GM12878 (cell line): Measurements from ENCODE around the gene BMP7. TPM values are rescaled to one million over a fixed set of nuclear protein-coding genes. Genes with fewer than 3 reads are reported as not detected.
A peak's percentile ranks its signal among the peaks of the same experiment; 100 is the strongest.
"Not testable (repeated sequence)": the region's sequence is repeated elsewhere in the genome, so short reads cannot be mapped to it uniquely, and the experiment has no call there.

ENCODE experiments used
- ATAC-seq: fragments of 200-7000 bp; cut with Tn5 transposase; 3 replicates; pipeline ENCODE4 v1.9.1; 2020; ENCODE audit warnings: mild to moderate bottlenecking, moderate library complexity
- BruUV-seq: library from RNA; stranded (reverse); fragments of 400-500 nt; replicated peaks from 2 replicates; lab custom pipeline; 2021; lab: Mats Ljungman, UMichigan
- CTCF ChIA-PET: fragments of 300-600 bp; sonication (Branson Sonifier 250); formaldehyde crosslinking; extraction: SDS; loops from one replicate; lab custom pipeline; 2021; ENCODE audit warnings: inconsistent platforms; lab: Yijun Ruan, JAX
- POLR2A ChIA-PET: fragments of 350-600 bp; formaldehyde crosslinking; extraction: SDS; loops from one replicate; lab custom pipeline; 2021; ENCODE audit warnings: inconsistent platforms; lab: Charles Lee
- RAD21 ChIA-PET: fragments of 300-600 bp; sonication (Branson Sonifier 250); formaldehyde crosslinking; loops from one replicate; lab custom pipeline; 2023; ENCODE audit warnings: antibody characterized with exemption; ENCODE audit not compliant: unreplicated experiment; lab: Charles Lee
- SMC1A ChIA-PET: fragments of 300-600 bp; sonication (Branson Sonifier 250); formaldehyde crosslinking; loops from one replicate; lab custom pipeline; 2023; ENCODE audit not compliant: unreplicated experiment, uncharacterized antibody; lab: Charles Lee
- DNase-seq: peaks from one replicate; pipeline ENCODE4 v3.0.0-alpha.2; 2011; ENCODE audit warnings: low read depth, low spot score
- FAIRE-seq: peaks from 3 replicates; lab custom pipeline; 2011; peaks lifted over from hg19 to GRCh38; lab: Jason Lieb, UNC
- H2AFZ ChIP-seq: 2 replicates; pipeline ENCODE4 v1.6.0; 2011; ENCODE audit warnings: low read depth, low read length, control low read depth; ENCODE audit not compliant: control insufficient read depth
- H3K27ac ChIP-seq: 2 replicates; pipeline ENCODE4 v1.5.1; 2011; ENCODE audit warnings: control low read depth; ENCODE audit not compliant: control insufficient read depth, insufficient read depth
- H3K27me3 ChIP-seq, 2 experiments: replicated peaks in 1 of 2; 2 replicates each; pipeline versions ENCODE4 v1.6.0 to v1.6.1; 2011; ENCODE audit warnings: low read length in 1 of 2; ENCODE audit not compliant: control insufficient read depth in 2 of 2, insufficient read depth in 2 of 2
- H3K36me3 ChIP-seq, 2 experiments: 2 replicates each; pipeline ENCODE4 v1.5.1; 2011; ENCODE audit warnings: low read length in 1 of 2; ENCODE audit not compliant: control insufficient read depth in 2 of 2, insufficient read depth in 2 of 2
- H3K4me1 ChIP-seq: 2 replicates; pipeline ENCODE4 v1.6.1; 2011; ENCODE audit warnings: mild to moderate bottlenecking, low read length, moderate library complexity, mixed read lengths; ENCODE audit not compliant: control insufficient read depth, insufficient read depth
- H3K4me2 ChIP-seq: 2 replicates; pipeline ENCODE4 v1.6.0; 2011; ENCODE audit warnings: control low read depth; ENCODE audit not compliant: control insufficient read depth, insufficient read depth
- H3K4me3 ChIP-seq: fragments of 200-600 bp; sonication (generic); 2 replicates; pipeline ENCODE4 v1.5.1; 2016
- H3K79me2 ChIP-seq: 2 replicates; pipeline ENCODE4 v1.6.0; 2011; ENCODE audit warnings: low read length; ENCODE audit not compliant: control insufficient read depth, insufficient read depth
- H3K9ac ChIP-seq: 2 replicates; pipeline ENCODE4 v1.8.0; 2011; ENCODE audit warnings: low read length, control low read depth, mixed read lengths; ENCODE audit not compliant: control insufficient read depth, insufficient read depth
- H3K9me3 ChIP-seq: replicated peaks from 3 replicates; pipeline ENCODE4 v1.5.1; 2011; ENCODE audit warnings: mild to moderate bottlenecking, low read length; ENCODE audit not compliant: control insufficient read depth, insufficient read depth
- H4K20me1 ChIP-seq: 2 replicates; pipeline ENCODE4 v1.6.0; 2011; ENCODE audit not compliant: control insufficient read depth, insufficient read depth
- ETV6 ChIP-seq, 2 experiments: fragments of 450-650 bp in 1 of 2; IDR thresholded peaks in 1 of 2; conservative IDR thresholded peaks in 1 of 2; 2 replicates each; pipeline ENCODE4 v1.6.1; 2014; ENCODE audit warnings: antibody characterized with exemption in 1 of 2, borderline replicate concordance in 1 of 2, low read depth in 1 of 2, mild to moderate bottlenecking in 1 of 2, moderate library complexity in 1 of 2
- NFXL1 ChIP-seq: fragments of 450-650 bp; IDR thresholded peaks from 2 replicates; pipeline ENCODE4 v1.6.1; 2017; ENCODE audit warnings: antibody characterized with exemption, mild to moderate bottlenecking, borderline replicate concordance
- SUZ12 ChIP-seq: fragments of 200-600 bp; sonication (generic); IDR thresholded peaks from one replicate; pipeline ENCODE4 v1.6.1; 2018; ENCODE audit warnings: antibody characterized with exemption, mild to moderate bottlenecking; ENCODE audit not compliant: unreplicated experiment
- TCF3 ChIP-seq: IDR thresholded peaks from 2 replicates; pipeline ENCODE4 v1.6.1; 2012; ENCODE audit warnings: low read depth, mild to moderate bottlenecking, low read length, borderline replicate concordance; ENCODE audit not compliant: insufficient read depth
- WGBS: methylation state at CpG from one replicate; pipeline ENCODE4 v1.1.6; 2016; ENCODE audit warnings: low lambda C conversion rate; ENCODE audit not compliant: insufficient replicate concordance, insufficient coverage; ENCODE audit errors: missing lambda C conversion rate; 5-methylcytosine and 5-hydroxymethylcytosine counted together
- in situ Hi-C: fragments of 300-500 bp; cut with MboI; formaldehyde crosslinking; loops from 9 replicates; pipeline ENCODE4 v1.14.3; 2018; ENCODE audit warnings: mixed read lengths
- intact Hi-C: fragments of 100-400 bp; cut with micrococcal nuclease; formaldehyde crosslinking; loops from one replicate; pipeline ENCODE4 v1.14.2; 2022; ENCODE audit not compliant: unreplicated experiment
- polyA plus RNA-seq, 11 experiments: library from polyadenylated mRNA; depleted of rRNA in 4 of 11; unstranded in 6 of 11; stranded (reverse) in 5 of 11; fragments of >200 nt; fragmentation: Nextera tagmentation in 4 of 11; fragmentation: Illumina TruSeq in 1 of 11; extraction: Ambion mirVana in 4 of 11; extraction: Trizol in 1 of 11; gene quantifications; 1 replicate in 1 of 11; 2 replicates in 10 of 11; pipeline versions ENCODE4 v1.2.1 to v1.2.3, GENCODE V29; 2011 to 2016; ENCODE audit warnings: inconsistent platforms in 2 of 11, missing spikeins in 2 of 11, low read depth in 1 of 11
- total RNA-seq, 4 experiments: library from RNA; depleted of rRNA in 3 of 4; stranded (reverse); fragments of >200 nt in 3 of 4; fragmentation: Illumina TruSeq in 1 of 4; extraction: Trizol in 1 of 4; gene quantifications; 2 replicates each; pipeline versions ENCODE4 v1.2.1 to v1.2.3, GENCODE V29; 2013 to 2021
- TF ChIP-seq, protein P1 (sequence below): fragments of 450-650 bp; IDR thresholded peaks from 2 replicates; pipeline ENCODE4 v1.6.1; 2017; ENCODE audit warnings: mild to moderate bottlenecking, low read depth, inconsistent platforms; ENCODE audit not compliant: poor library complexity, severe bottlenecking

The BMP7 gene
- total and polyA plus RNA-seq, 10 of the 15 experiments (the other 5 are each of a cell fraction or from before 2014, with no cell fraction given), result 0.18 to 0.51 (median 0.28) TPM; not detected in 7

DNA sequence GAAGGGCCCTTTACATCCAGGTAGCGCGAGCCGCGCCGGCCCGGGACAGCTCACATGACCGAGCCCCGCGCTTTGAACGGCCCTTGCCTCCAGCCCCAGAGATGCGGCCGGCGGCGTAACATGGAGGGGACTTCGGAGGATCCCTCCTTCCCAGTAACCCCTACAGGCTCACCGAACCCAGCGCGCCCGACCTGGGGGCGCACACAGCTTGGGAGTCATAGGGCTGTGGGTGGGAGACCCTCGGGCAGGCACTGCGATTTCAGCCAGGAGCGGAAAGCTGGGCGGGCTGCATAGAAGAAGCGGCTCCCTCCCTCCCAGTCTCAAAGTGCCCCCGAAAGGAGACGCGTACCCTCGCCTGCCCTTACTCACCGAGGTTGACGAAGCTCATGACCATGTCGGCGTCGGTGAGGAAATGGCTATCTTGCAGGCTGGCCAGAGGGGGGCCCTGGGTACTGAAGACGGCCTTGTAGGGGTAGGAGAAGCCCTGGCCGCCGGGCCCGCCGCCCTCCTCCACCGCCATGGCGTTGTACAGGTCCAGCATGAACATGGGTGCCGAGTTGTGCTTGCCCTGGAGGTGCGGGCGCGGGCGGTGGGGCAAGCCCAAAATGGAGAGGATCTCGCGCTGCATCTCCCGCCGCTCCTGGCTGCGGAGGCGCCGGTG, 975 bp downstream of the BMP7 start:
- Histone ChIP-seq H3K27me3 (peaks cover 9 to 23% of the 10 kb centered on the region in 2 experiments), H3K27ac (no peak overlapping the region), H3K9ac (no peak overlapping the region), H3K9me3 (no peaks in the 10 kb centered on the region), H2AFZ (no peak overlapping the region), H3K4me3 (no peak overlapping the region), H3K4me2 (no peak overlapping the region), H3K79me2 (no peaks in the 10 kb centered on the region), H4K20me1 (no peaks in the 10 kb centered on the region), H3K36me3 (no peaks in the 10 kb centered on the region), H3K4me1 (no peaks in the 10 kb centered on the region)
- WGBS, result 32% methylated on average over 50 of the region's 53 CpGs
- DNase-seq (no peak), FAIRE-seq (no peak), ATAC-seq (no peak)
- ChIA-PET RAD21 (no interaction called here), SMC1A (no interaction called here), POLR2A (interaction anchor here (0.6 kb wide), 1 partner anchor 131 kb away, joined by 3 read pairs; no protein-coding TSS in a partner anchor), CTCF (no interaction called here)
- in situ Hi-C loops (no loop called here), intact Hi-C loops (no loop called here)
- peak; percentile 59; the same call in 1 of the 2 replicates for TF ChIP-seq NFXL1
- TF ChIP-seq, protein P1, sequence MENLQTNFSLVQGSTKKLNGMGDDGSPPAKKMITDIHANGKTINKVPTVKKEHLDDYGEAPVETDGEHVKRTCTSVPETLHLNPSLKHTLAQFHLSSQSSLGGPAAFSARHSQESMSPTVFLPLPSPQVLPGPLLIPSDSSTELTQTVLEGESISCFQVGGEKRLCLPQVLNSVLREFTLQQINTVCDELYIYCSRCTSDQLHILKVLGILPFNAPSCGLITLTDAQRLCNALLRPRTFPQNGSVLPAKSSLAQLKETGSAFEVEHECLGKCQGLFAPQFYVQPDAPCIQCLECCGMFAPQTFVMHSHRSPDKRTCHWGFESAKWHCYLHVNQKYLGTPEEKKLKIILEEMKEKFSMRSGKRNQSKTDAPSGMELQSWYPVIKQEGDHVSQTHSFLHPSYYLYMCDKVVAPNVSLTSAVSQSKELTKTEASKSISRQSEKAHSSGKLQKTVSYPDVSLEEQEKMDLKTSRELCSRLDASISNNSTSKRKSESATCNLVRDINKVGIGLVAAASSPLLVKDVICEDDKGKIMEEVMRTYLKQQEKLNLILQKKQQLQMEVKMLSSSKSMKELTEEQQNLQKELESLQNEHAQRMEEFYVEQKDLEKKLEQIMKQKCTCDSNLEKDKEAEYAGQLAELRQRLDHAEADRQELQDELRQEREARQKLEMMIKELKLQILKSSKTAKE, result no peak
- no peak for TF ChIP-seq TCF3
- peak; percentile 35 for TF ChIP-seq SUZ12
- peak in 1 of 2 experiments; percentile 52; a peak in 1 of 4 replicates for TF ChIP-seq ETV6 (conservative IDR thresholded peaks at IDR 0.05 in 1 of 2, IDR thresholded peaks at IDR 0.05 in 1 of 2; ENCODE audit: borderline replicate concordance in 1 of 2, low read depth in 1 of 2)
- BruUV-seq, result no TSS peak

DNA sequence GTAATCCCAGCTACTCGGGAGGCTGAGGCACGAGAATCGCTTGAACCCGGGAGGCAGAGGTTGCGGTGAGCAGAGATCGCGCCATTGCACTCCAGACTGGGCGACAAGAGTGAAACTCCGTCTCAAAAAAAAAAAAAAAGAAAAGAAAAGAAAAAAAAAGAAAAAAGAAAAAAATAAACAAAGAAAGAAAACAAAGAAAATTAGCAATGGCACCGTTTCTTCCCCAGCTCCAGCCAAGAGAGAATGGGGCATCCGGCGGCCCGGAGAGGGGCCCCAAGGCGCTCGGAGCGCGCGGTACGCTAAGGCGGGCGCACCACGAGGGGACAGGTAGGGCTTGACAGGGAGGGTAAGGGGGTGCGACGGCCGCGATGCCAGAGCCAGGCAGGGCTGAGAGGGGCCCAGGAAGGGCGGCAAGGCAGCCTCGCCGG, 1.5 kb downstream of the BMP7 start:
- BruUV-seq, H2AFZ ChIP-seq, in situ Hi-C loops, H3K9me3 ChIP-seq, RAD21 ChIA-PET, H3K4me3 ChIP-seq, H3K36me3 ChIP-seq, ATAC-seq, SMC1A ChIA-PET, H3K79me2 ChIP-seq, CTCF ChIA-PET, H4K20me1 ChIP-seq, H3K9ac ChIP-seq, FAIRE-seq, intact Hi-C loops, H3K4me2 ChIP-seq, H3K27ac ChIP-seq, DNase-seq, H3K4me1 ChIP-seq: not testable (repeated sequence)
- 12% methylated on average over 27 of the region's 29 CpGs for WGBS
- POLR2A ChIA-PET, result interaction anchor here (0.6 kb wide), 1 partner anchor 131 kb away, joined by 3 read pairs; no protein-coding TSS in a partner anchor
- peaks cover 6 to 23% of the 10 kb centered on the region in 2 experiments for H3K27me3 ChIP-seq
